Measurements from ENCODE around the gene BPIFB2. TPM values are rescaled to one million over a fixed set of nuclear protein-coding genes. Genes with fewer than 3 reads are reported as not detected.

Gene BPIFB2
- total and polyA plus RNA-seq, 7 experiments from 2014 or later = not detected

DNA sequence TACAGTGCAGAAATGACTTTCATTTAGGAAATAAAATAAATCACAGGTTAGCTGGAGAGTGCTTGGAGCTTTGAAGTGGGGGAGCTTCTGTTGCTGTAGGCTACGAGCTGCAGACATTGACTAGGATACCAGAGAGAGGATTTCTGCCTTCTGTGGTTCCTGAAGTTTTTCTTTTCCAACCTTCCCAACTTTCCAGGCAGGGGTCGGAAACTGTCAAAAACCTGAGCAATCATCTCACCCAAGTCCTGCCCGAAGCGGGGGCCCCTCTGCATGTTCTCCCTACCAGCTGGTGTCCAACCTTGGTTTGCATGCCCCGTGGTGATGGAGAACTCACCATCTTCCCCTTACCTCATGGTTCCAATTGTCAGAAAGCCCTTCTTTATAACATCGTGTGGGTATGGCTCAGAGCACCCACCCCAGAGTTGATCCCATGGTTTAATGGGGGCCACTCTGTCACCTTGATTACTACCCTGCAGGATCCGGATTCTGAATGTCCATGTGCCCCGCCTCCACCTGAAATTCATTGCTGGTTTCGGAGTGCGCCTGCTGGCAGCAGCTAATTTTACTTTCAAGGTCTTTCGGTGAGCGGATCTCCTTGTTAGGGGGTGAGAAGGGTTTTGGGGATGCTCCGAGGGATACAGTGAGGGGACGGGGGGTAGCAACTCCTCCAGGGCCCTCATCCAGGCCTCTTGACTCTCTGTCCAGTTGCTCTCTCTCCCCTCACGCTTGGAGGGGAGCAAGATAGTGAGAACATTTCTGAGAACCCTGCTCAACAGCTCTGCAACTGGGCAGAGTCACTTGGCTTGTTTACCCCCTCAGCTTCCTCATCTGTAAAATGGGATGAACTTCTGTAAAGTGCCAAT lies 5.1 kb downstream of the BPIFB2 start:
- Mint-ChIP-seq H3K9me3 (no peaks in the 10 kb centered on the region), H3K27ac (peak overlapping the region in 2 of 9 donors; percentile 4 to 34), H3K36me3 (no peaks in the 10 kb centered on the region), H3K27me3 (no peaks in the 10 kb centered on the region), H3K4me1 (peaks cover 2 to 45% (median 14%) of the 10 kb centered on the region in 7 donors), H3K4me3 (no peak overlapping the region)
- ATAC-seq (no peak), DNase-seq (no peak)
- Histone ChIP-seq H3K36me3 (ENCODE audit: control insufficient read depth in 2 of 3, insufficient read depth in 3 of 3, low read length in 3 of 3) (no peaks in the 10 kb centered on the region), H3K9me3 (ENCODE audit: control insufficient read depth in 2 of 3, low read length in 3 of 3) (no peaks in the 10 kb centered on the region), H3K27me3 (ENCODE audit: control insufficient read depth in 2 of 2, insufficient read depth in 2 of 2, low read length in 2 of 2) (no peaks in the 10 kb centered on the region), H3K4me3 (ENCODE audit: low read length) (no peak overlapping the region), H3K27ac (ENCODE audit: low read depth, low read length) (no peak overlapping the region), H3K4me1 (ENCODE audit: control insufficient read depth in 2 of 2, insufficient read depth in 2 of 2, low read length in 2 of 2) (no peaks in the 10 kb centered on the region)
- ChIA-PET CTCF (interaction anchor here (0.5 to 0.7 kb wide), 2 partner anchors 24 to 350 kb away, joined by 3 to 4 read pairs; no protein-coding TSS in a partner anchor), POLR2A (no interaction called here)
- intact Hi-C loops (cut with micrococcal nuclease) = no loop called here

DNA sequence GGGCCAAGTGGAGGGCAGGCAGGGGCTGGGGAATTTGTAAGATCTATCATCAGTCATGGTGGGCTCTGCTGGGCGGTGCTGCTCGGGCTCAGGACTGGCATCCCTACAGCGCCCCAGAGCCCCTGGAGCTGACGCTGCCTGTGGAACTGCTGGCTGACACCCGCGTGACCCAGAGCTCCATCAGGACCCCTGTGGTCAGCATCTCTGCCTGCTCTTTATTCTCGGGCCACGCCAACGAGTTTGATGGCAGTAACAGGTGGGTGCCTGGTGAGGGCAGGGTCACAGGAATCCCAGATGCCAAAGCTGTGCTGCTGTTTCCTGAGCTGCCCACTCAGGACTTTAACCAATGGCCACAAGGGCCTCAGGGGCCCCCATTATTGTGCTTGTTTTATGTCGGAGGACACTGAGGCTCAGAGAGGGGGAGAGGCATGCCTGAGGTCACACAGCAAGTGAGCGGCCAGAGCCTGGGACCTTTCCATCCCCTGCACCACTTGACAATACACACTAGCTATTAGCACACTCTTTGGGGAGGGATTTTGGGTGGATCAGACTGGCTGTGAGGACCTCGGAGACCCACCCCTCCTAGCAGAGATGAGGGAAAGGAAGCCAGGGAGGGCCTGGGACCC lies 6.3 kb downstream of the BPIFB2 start:
- no peaks in the 10 kb centered on the region for H3K9me3 ChIP-seq (ENCODE audit: control insufficient read depth in 2 of 3, low read length in 3 of 3)
- no peaks in the 10 kb centered on the region for H3K36me3 ChIP-seq (ENCODE audit: control insufficient read depth in 2 of 3, insufficient read depth in 3 of 3, low read length in 3 of 3)
- Mint-ChIP-seq H3K27me3 (no peaks in the 10 kb centered on the region), H3K27ac (peak overlapping the region in 1 of 9 donors; percentile 38), H3K9me3 (no peaks in the 10 kb centered on the region), H3K36me3 (no peaks in the 10 kb centered on the region), H3K4me1 (peaks cover 2 to 45% (median 14%) of the 10 kb centered on the region in 7 donors), H3K4me3 (no peak overlapping the region)
- ATAC-seq (no peak), DNase-seq (no peak)
- no peak overlapping the region for H3K27ac ChIP-seq (ENCODE audit: low read depth, low read length)
- intact Hi-C loops (cut with micrococcal nuclease) = no loop called here
- H3K27me3 ChIP-seq (ENCODE audit: control insufficient read depth in 2 of 2, insufficient read depth in 2 of 2, low read length in 2 of 2) = no peaks in the 10 kb centered on the region
- H3K4me3 ChIP-seq (ENCODE audit: low read length) = no peak overlapping the region
- ChIA-PET POLR2A (no interaction called here), CTCF (no interaction called here)
- H3K4me1 ChIP-seq (ENCODE audit: control insufficient read depth in 2 of 2, insufficient read depth in 2 of 2, low read length in 2 of 2) = no peaks in the 10 kb centered on the region

DNA sequence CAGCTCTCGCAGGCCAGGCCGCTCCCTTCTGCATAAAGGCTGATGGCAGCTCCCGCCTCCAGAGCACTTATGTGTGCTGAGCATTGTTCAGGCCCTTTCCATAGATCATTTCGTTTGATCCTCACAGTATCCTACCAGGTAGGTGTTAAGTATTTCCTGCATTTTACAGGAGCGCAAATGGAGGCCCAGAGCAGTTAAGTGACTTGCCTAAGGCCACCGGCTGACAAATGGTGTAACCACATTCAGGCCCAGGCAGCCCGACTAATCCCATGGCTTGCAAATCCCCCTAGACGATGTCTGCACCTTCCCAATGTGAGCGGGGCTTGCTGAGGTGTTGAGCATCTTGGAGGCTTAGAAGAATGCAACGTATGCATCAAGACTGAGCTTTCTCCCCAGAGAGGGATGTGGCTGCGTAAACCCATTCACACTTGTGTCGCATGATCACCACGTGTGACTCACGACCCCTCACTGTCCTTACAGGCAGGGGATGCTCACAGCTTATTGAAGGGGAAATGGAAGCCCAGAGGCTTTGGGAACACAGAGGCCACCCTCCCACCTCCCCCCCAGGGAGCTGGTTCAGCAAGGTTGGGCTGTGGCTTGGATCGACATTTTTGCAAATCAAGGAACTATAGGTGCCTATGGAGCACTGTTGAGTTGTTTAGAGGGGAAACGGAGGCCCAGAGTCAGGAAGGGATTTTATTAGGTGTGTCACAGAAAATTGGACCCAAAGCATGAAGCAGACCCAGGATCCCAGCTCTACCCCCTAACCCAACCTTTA lies 7.0 kb downstream of the BPIFB2 start:
- Mint-ChIP-seq H3K9me3 (no peaks in the 10 kb centered on the region), H3K27me3 (no peaks in the 10 kb centered on the region), H3K4me1 (peaks cover 2 to 45% (median 14%) of the 10 kb centered on the region in 7 donors), H3K27ac (peak overlapping the region in 2 of 9 donors; percentile 26 to 43), H3K36me3 (no peaks in the 10 kb centered on the region), H3K4me3 (no peak overlapping the region)
- ChIA-PET POLR2A (no interaction called here), CTCF (no interaction called here)
- Histone ChIP-seq H3K4me1 (ENCODE audit: control insufficient read depth in 2 of 2, insufficient read depth in 2 of 2, low read length in 2 of 2) (no peaks in the 10 kb centered on the region), H3K27me3 (ENCODE audit: control insufficient read depth in 2 of 2, insufficient read depth in 2 of 2, low read length in 2 of 2) (no peaks in the 10 kb centered on the region), H3K4me3 (ENCODE audit: low read length) (no peak overlapping the region), H3K36me3 (ENCODE audit: control insufficient read depth in 2 of 3, insufficient read depth in 3 of 3, low read length in 3 of 3) (no peaks in the 10 kb centered on the region), H3K27ac (ENCODE audit: low read depth, low read length) (no peak overlapping the region), H3K9me3 (ENCODE audit: control insufficient read depth in 2 of 3, low read length in 3 of 3) (no peaks in the 10 kb centered on the region)
- ATAC-seq = no peak
- no peak for DNase-seq
- intact Hi-C loops (cut with micrococcal nuclease) = no loop called here

DNA sequence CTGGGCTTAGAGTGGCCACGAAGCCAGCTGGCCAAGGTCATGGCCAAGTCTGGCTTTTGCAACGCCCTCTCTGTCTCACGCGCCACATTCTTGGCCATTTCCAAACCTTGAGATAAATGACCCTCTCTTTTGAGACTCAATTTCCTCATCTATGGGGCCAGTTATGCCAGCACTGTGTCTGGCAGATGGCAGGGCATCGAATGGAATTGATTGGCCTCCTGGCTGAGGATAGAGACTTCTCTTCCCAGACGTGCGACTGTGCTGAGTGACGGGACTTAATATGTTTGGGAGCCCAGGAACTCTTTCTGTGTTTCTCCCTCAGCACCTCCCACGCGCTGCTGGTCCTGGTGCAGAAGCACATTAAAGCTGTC lies 7.6 kb downstream of the BPIFB2 start:
- no peak for ATAC-seq
- intact Hi-C loops (cut with micrococcal nuclease) = no loop called here
- no peaks in the 10 kb centered on the region for H3K4me1 ChIP-seq (ENCODE audit: control insufficient read depth in 2 of 2, insufficient read depth in 2 of 2, low read length in 2 of 2)
- H3K4me3 ChIP-seq (ENCODE audit: low read length) = no peak overlapping the region
- ChIA-PET CTCF (no interaction called here), POLR2A (interaction anchor here (0.6 kb wide), 1 partner anchor 771 kb away, joined by 9 read pairs; no protein-coding TSS in a partner anchor)
- no peaks in the 10 kb centered on the region for H3K9me3 ChIP-seq (ENCODE audit: control insufficient read depth in 2 of 3, low read length in 3 of 3)
- no peaks in the 10 kb centered on the region for H3K36me3 Mint-ChIP-seq
- no peak for DNase-seq
- H3K4me3 Mint-ChIP-seq = no peak overlapping the region
- no peaks in the 10 kb centered on the region for H3K9me3 Mint-ChIP-seq
- H3K27me3 Mint-ChIP-seq = no peaks in the 10 kb centered on the region
- H3K4me1 Mint-ChIP-seq = peaks cover 2 to 42% (median 14%) of the 10 kb centered on the region in 7 donors
- no peaks in the 10 kb centered on the region for H3K27me3 ChIP-seq (ENCODE audit: control insufficient read depth in 2 of 2, insufficient read depth in 2 of 2, low read length in 2 of 2)
- H3K27ac ChIP-seq (ENCODE audit: low read depth, low read length) = no peak overlapping the region
- peak overlapping the region in 2 of 9 donors; percentile 7 to 26 for H3K27ac Mint-ChIP-seq
- no peaks in the 10 kb centered on the region for H3K36me3 ChIP-seq (ENCODE audit: control insufficient read depth in 2 of 3, insufficient read depth in 3 of 3, low read length in 3 of 3)

DNA sequence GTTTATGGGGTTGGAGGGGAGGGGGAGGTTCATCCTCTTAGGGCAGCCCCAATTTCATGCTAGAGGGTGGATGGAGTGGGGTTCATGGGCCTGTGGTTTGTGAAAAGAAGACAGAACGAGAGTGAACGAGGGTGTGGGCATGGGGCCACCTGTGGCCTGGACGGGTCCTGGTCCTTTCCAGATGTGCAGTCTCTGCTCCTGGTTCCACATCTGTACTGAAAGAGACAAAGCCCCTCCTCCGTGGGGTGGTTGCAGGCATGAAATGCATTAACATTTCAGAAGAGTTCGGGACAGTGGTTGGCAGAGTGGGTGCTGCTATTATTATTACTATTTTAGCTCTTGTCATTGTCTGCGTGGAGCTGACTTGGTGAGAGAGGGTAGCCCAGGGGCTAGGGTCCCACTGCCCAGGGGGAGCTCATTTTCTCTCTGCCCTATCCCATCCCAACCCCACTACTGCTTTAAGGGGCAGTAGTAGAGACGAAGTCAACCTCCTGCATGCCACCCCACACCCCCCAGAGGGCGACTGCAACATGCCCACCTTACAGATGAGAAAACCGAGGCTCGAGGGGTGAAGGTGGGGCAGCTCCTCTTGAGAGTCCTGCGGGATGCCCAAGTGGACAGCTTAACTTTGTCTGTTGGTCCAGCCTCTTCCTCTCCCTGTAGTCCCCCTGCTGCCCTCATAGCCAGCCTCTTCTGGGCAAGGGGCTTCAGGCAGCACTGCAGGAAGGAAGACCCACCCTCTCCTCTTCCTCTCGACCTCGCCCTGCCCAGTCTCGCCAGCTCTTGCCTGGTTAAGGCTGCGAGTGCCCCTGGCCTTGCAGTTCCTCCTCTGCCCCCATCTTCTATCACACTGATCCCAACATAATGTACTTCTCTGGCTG lies 8.4 kb downstream of the BPIFB2 start:
- no peak overlapping the region for H3K4me3 Mint-ChIP-seq
- no peaks in the 10 kb centered on the region for H3K4me1 ChIP-seq (ENCODE audit: control insufficient read depth in 2 of 2, insufficient read depth in 2 of 2, low read length in 2 of 2)
- peaks cover 2 to 40% (median 14%) of the 10 kb centered on the region in 7 donors for H3K4me1 Mint-ChIP-seq
- H3K36me3 ChIP-seq (ENCODE audit: control insufficient read depth in 2 of 3, insufficient read depth in 3 of 3, low read length in 3 of 3) = no peaks in the 10 kb centered on the region
- no peaks in the 10 kb centered on the region for H3K36me3 Mint-ChIP-seq
- ChIA-PET CTCF (no interaction called here), POLR2A (interaction anchor here (0.6 kb wide), 1 partner anchor 771 kb away, joined by 9 read pairs; no protein-coding TSS in a partner anchor)
- H3K9me3 Mint-ChIP-seq = no peaks in the 10 kb centered on the region
- H3K27me3 ChIP-seq (ENCODE audit: control insufficient read depth in 2 of 2, insufficient read depth in 2 of 2, low read length in 2 of 2) = no peaks in the 10 kb centered on the region
- intact Hi-C loops (cut with micrococcal nuclease) = no loop called here
- H3K4me3 ChIP-seq (ENCODE audit: low read length) = no peak overlapping the region
- no peak for DNase-seq
- H3K27ac Mint-ChIP-seq = peak overlapping the region in 4 of 9 donors; percentile 47 to 83 (median 66)
- H3K9me3 ChIP-seq (ENCODE audit: control insufficient read depth in 2 of 3, low read length in 3 of 3) = no peaks in the 10 kb centered on the region
- no peak overlapping the region for H3K27ac ChIP-seq (ENCODE audit: low read depth, low read length)
- no peaks in the 10 kb centered on the region for H3K27me3 Mint-ChIP-seq
- ATAC-seq = no peak

DNA sequence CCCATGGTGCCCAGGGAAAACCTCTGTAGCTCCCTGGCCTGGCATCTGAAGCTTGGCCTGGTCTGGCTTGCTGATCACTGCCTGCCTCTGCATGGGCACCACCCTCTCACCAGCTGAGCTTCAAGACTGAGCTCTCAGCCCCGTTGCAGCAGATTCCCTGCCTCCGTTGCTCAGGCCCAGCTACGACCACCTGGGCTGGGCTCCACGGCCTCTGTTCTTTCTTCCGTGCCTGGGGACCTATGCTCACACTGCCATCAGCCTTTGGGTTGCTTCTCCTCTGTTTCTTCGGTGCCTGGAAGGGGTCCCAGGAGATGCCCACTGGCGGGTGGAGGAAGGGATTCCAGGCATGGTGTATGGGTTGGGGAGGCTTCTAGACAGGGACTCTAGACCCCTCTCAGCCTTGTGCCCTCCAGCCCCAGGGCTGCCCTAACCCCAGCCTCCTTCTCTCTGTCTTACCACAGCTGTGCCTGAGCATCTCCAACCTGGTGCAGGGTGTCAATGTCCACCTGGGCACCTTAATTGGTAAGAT lies 9.1 kb downstream of the BPIFB2 start:
- ChIA-PET CTCF (interaction anchor here (0.5 kb wide), 1 partner anchor 36 kb away, joined by 3 read pairs; no protein-coding TSS in a partner anchor), POLR2A (no interaction called here)
- Histone ChIP-seq H3K4me3 (ENCODE audit: low read length) (no peak overlapping the region), H3K9me3 (ENCODE audit: control insufficient read depth in 2 of 3, low read length in 3 of 3) (no peaks in the 10 kb centered on the region), H3K27me3 (ENCODE audit: control insufficient read depth in 2 of 2, insufficient read depth in 2 of 2, low read length in 2 of 2) (no peaks in the 10 kb centered on the region), H3K27ac (ENCODE audit: low read depth, low read length) (no peak overlapping the region), H3K36me3 (ENCODE audit: control insufficient read depth in 2 of 3, insufficient read depth in 3 of 3, low read length in 3 of 3) (no peaks in the 10 kb centered on the region), H3K4me1 (ENCODE audit: control insufficient read depth in 2 of 2, insufficient read depth in 2 of 2, low read length in 2 of 2) (no peaks in the 10 kb centered on the region)
- no peak for ATAC-seq
- intact Hi-C loops (cut with micrococcal nuclease) = no loop called here
- DNase-seq = no peak
- Mint-ChIP-seq H3K27me3 (no peaks in the 10 kb centered on the region), H3K27ac (peak overlapping the region in 3 of 9 donors; percentile 57 to 83 (median 76)), H3K4me1 (peaks cover 2 to 40% (median 14%) of the 10 kb centered on the region in 7 donors), H3K36me3 (no peaks in the 10 kb centered on the region), H3K4me3 (no peak overlapping the region), H3K9me3 (no peaks in the 10 kb centered on the region)

Data from naive thymus-derived CD4-positive, alpha-beta T cell (primary cell).